Activated CD4-positive, alpha-beta T cell treated with anti-CD3 and anti-CD28 coated beads, Interleukin-10, Interleukin-2, amounts not matched to agents 100 ng/mL and 50 ng/mL, durations not matched to agents 16 hours and 8 hours (primary cell): ENCODE data around the gene KLRC4.
"Not testable (repeated sequence)": the region's sequence is repeated elsewhere in the genome, so short reads cannot be mapped to it uniquely, and the experiment has no call there.

Experiments used
- DNase-seq: peaks from one replicate; pipeline ENCODE4 v3.0.0-alpha.2; 2020

The KLRC4 gene

DNA sequence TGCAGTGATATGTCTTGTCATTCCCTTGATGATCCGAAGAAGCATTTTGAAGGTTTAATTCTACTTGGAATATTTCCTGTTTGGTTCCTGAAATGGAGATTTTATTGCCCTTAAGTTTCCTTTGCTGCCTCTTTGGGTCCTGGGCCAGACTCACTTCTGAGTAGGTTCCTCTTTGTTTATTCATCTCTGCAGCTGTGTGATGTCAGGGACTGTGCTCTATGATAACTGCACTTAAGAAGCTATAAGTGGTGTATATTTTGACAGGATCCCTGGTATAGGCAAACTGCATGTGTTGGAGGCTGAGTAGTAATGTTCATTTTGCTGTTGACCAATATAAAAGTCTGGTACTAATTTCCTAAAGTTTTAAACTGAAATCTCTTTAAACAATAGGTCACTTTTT is at the start of gene KLRC4:
KLRC4 (minus strand) TSS at position 366 of the 400 bp plus-strand sequence; CDS start at position 184, 182 bp downstream.
- no peak for DNase-seq

GRCh38 chr12:10457760-10458159 is 48.2 kb upstream of the KLRC4 start:
- DNase-seq = no peak

GRCh38 chr12:10456856-10457255 is 47.3 kb upstream of the KLRC4 start:
- no peak for DNase-seq

GRCh38 chr12:10455766-10456165 is 46.2 kb upstream of the KLRC4 start:
- no peak for DNase-seq

- DNase-seq = no peak
Measured at GRCh38 chr12:10454531-10454930, 45.0 kb upstream of the KLRC4 start.

- DNase-seq = peak; percentile 19
Measured at GRCh38 chr12:10453156-10453555, 43.6 kb upstream of the KLRC4 start, which contains the start of gene KLRC1. KLRC1 (minus strand) TSS chr12:10453377; CDS start chr12:10451156, 2,221 bp downstream.

DNA sequence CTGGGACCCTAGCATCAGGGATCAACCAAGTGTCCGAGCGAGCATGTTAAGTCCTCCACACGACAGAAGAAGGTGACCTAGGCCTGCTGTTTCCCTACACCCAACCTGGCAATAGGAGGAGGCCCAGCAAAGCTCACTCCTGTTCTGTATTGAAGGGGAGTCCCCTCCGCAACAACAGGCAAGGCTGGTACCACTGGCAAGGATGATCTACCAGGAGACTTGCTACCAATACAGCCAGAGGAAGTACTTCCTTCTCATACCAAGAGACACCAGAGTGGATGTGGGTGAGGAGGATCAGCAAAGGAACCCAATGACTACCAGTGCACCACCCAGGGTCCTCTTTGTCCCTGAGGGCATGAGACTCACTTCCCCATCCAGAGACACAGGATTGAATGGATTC is 38.7 kb upstream of the KLRC4 start:
- no peak for DNase-seq

GRCh38 chr12:10446052-10446451 is 36.5 kb upstream of the KLRC4 start:
- DNase-seq = peak; percentile 25

DNA sequence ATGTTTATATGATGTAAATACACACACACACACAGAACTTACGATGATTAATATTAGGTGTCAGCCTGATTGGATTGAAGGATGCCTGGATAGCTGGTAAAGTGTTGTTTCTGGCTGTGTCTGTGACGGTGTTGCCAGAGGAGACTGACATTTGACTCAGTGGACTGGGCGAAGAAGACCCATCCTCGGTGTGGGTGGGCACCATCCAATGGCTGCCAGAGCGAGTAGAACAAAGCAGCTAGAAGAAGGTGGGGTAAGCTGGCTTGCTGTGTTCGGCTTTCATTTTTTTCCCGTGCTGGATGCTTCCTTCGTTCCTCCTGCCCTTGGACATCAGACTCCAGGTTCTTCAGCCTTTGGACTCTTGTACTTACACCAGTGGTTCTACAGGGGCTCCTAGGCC is 31.6 kb upstream of the KLRC4 start:
- DNase-seq = not testable (repeated sequence)

GRCh38 chr12:10439608-10440274 is 30.2 kb upstream of the KLRC4 start:
- DNase-seq = not testable (repeated sequence)

DNA sequence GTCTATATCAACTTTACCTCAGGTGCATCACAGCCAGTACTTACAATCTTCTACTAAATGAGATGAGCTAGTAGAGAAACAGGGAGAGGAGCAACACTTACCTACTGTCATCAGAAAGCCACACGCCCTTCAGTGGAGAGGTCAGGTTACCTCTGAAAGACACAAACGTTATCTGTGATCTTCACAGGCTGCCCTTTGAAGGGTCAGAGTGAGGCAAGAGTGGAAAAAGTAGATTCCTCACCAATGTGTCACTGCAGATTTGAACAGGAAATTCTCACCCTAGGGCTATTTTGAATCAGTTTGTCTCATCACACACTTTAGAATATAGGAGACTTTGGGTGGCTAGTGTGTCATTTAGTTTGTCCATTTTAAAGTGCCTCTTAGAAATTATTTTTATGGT is 28.0 kb upstream of the KLRC4 start:
- not testable (repeated sequence) for DNase-seq

DNA sequence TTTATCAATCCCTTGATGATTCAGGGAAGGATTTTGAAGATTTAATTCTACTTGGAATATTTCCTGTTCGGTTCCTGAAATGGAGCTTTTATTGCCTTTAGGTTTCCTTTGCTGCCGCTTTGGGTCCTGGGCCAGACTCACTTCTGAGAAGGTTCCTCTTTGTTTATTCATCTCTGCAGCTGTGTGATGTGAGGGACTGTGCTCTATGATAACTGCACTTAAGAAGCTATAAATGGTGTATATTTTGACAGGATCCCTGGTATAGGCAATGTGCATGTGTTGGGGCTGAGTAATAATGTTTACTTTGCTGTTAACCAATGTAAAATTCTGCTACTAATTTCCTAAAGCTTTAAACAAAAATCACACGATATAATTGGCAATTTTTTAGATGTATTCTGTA is 26.3 kb upstream of the KLRC4 start, which contains the start of gene KLRC2:
KLRC2 (minus strand) TSS at position 195 of the 400 bp plus-strand sequence; CDS start at position 171, 24 bp downstream.
- DNase-seq = not testable (repeated sequence)

GRCh38 chr12:10430623-10431022 is 21.1 kb upstream of the KLRC4 start:
- DNase-seq = peak; percentile 17

- DNase-seq = not testable (repeated sequence)
Measured at GRCh38 chr12:10425938-10426337, 16.4 kb upstream of the KLRC4 start.

GRCh38 chr12:10424260-10424899 is 14.8 kb upstream of the KLRC4 start:
- DNase-seq = not testable (repeated sequence)

DNA sequence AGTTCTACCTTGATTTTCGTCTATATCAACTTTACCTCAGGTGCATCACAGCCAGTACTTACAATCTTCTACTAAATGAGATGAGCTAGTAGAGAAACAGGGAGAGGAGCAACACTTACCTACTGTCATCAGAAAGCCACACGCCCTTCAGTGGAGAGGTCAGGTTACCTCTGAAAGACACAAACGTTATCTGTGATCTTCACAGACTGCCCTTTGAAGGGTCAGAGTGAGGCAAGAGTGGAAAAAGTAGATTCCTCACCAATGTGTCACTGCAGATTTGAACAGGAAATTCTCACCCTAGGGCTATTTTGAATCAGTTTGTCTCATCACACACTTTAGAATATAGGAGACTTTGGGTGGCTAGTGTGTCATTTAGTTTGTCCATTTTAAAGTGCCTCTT is 12.6 kb upstream of the KLRC4 start:
- DNase-seq = not testable (repeated sequence)

GRCh38 chr12:10420334-10420733 is 10.8 kb upstream of the KLRC4 start, which contains the start of gene KLRC3:
KLRC3 (minus strand) TSS chr12:10420595; CDS start chr12:10420550, 45 bp downstream.
- not testable (repeated sequence) for DNase-seq

DNA sequence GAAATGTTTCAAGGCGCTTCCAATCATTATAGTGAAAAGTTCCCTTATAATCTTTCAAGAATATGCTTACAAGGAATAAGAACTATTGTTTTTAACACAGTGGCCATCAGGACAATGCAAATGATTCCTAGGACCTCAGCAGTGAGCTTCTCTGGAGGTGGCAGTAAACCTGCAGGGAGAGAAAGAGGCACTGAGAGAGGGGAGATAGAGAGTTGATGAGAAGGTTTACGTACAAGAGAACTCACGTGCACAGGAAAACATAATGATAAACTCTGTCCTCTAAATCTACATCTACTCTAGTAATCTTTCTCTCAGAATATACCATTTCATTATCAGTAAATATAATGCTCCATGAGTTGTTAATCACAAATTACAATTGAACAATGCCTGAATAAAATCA is 715 bp downstream of the KLRC4 start:
- DNase-seq = no peak

GRCh38 chr12:10406725-10407124 is 2.8 kb downstream of the KLRC4 start:
- DNase-seq = no peak

- DNase-seq = no peak
Measured at GRCh38 chr12:10405294-10405693, 4.3 kb downstream of the KLRC4 start.

- DNase-seq = no peak
Measured at GRCh38 chr12:10404798-10405197, 4.8 kb downstream of the KLRC4 start.

GRCh38 chr12:10400829-10401228 is 8.7 kb downstream of the KLRC4 start:
- DNase-seq = no peak

- no peak for DNase-seq
Measured at GRCh38 chr12:10398168-10398567, 11.4 kb downstream of the KLRC4 start.

DNA sequence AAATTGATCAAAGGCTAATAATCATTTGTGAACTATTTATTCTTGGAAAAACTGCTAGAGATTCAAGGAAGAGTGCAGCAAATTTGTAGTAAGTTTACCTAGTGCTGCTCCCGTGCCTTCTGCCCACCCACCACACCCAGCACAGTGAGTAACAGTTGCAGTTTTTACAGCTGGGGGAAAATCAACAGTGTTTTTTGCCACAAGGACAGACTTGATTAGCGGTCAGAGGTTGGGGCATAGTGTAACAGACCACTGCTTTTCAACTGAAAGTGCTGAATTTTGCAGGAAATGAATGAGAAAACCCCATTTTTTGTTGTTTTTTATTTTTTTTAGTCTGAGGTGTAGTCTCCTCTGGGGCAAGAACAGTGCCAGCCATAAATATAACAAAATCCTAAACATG is 12.3 kb downstream of the KLRC4 start:
- DNase-seq = no peak
